Gastrocnemius medialis (tissue), 4 donors: Measurements from ENCODE around the gene SFSWAP.

Experiments
- CTCF ChIP-seq, 5 experiments: fragments of 450-650 bp in 3 of 5; fragments of 200-600 bp in 2 of 5; sonication (generic) in 2 of 5; IDR thresholded peaks in 4 of 5; conservative IDR thresholded peaks in 1 of 5; 1 replicate in 4 of 5; 2 replicates in 1 of 5; pipeline ENCODE4 v1.5.1; 2016 to 2019; ENCODE audit warnings: antibody characterized with exemption in 5 of 5, mild to moderate bottlenecking in 3 of 5, moderate library complexity in 3 of 5
- POLR2A ChIP-seq, 2 donors: fragments of 450-650 bp; IDR thresholded peaks; one replicate each; pipeline ENCODE4 v1.6.1; 2017; ENCODE audit warnings: antibody characterized with exemption in 2 of 2, mild to moderate bottlenecking in 2 of 2, moderate library complexity in 2 of 2

GRCh38 chr12:131796411-131796736, 85.5 kb downstream of the SFSWAP start:
- TF ChIP-seq CTCF (IDR thresholded peaks at IDR 0.05 in 4 of 5, conservative IDR thresholded peaks at IDR 0.05 in 1 of 5), result no peak
- no peak for TF ChIP-seq POLR2A (IDR thresholded peaks at IDR 0.05)
